HG03108 (cell line): Measurements from ENCODE around the gene KCNMA1.
"Not testable (repeated sequence)": the region's sequence is repeated elsewhere in the genome, so short reads cannot be mapped to it uniquely, and the experiment has no call there.

Experiments
- ATAC-seq: cut with Tn5 transposase; IDR thresholded peaks from one replicate; pipeline ENCODE4 v1.9.1; 2021; ENCODE audit warnings: moderate library complexity; ENCODE audit not compliant: unreplicated experiment

KCNMA1 gene

DNA sequence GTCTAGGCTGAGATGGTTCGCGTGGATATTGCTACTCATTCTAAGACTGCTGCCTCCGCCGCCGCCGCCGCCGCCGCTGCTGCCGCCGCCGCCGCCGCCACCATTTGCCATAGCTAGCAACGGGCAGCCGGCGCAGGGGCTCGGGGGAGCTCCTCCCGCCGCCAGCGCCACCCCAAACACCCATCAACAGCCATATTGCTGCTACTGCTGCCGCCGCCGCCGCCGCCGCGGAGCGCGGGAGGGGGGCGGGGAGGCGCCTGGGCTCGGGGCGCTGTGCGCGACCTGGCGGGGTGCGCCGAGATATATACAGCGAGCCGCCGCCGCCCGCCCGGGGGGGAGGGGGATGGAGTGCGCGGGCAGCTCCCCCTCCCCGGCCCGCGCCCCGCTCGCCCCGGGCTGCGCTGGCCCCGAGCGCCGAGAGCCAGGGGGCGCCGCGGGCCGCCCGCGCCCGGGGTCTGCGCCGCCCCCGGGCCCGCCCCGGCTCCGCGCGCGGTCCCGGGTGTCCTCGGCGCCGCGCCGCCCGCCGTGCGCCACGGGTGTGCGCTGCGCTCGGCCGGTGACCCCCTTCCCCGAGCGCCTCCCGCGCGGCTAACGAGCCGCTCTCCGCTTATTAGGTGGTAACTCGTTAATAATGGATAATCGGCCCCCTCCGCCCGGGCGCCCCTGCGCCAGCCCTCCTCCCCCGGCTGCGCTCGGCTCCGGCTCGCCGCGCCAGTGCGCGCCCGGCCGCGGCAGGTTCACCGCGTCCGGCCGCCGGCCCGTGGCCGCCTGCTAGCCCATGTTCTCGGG, at the start of gene KCNMA1:
Gene KCNMA1 (minus strand): TSS at position 277 of the 789 bp plus-strand sequence.
- no peak for ATAC-seq

DNA sequence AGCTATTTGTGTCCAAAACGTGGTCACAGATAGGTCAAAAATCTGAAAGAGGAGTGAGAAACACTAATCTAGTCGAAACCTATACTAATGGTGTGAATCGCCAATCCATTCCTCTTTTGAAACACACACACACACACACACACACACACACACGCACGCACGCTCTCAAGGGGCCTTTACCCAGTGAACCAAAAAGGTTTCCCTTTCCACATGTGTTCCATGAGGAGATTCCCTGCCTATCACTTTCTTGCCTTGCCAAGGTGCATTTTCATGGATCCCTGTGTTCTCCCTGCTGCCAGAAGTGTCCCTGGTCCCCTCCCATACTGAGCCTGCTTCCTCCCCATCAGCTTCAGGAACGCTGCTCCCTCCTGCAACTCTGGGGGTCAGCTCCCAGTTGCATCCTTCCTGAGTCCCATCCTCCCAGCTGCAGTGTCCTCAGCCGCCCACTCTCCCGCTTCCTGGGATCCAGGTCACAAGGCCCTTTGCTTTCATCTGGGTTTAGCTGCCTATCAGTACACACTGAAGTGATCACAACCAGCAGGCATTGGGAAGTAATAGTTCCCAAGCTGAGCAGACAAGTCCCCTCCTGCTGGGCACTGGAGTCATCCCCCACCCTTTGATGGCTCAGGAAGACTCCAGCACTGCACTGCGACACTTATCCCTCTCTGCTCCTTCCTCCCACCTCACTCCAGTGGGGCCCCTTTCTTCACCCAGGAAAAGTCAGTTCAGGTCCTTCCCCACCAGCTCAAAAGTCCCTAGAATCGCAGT, 49.2 kb upstream of the KCNMA1 start:
- no peak for ATAC-seq

DNA sequence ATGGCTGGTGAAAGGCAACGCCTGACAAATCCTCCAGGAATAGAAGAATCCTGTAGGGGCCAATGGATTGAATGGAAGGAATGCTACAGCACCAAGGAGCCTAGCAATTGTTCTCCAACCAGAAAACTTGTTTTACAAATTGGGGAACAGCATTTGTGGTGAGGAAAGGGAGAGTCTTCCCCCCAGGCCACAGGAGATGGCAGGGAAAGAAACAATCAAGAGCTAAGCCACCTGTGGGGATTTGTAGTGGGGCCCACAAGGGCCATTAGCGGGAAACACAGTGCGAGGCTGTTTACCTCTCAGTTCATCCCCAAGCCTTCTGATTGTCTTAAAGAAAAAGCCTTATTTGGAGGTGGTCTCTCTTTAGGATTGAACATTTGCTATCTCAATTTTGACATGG, 48.5 kb upstream of the KCNMA1 start:
- no peak for ATAC-seq

DNA sequence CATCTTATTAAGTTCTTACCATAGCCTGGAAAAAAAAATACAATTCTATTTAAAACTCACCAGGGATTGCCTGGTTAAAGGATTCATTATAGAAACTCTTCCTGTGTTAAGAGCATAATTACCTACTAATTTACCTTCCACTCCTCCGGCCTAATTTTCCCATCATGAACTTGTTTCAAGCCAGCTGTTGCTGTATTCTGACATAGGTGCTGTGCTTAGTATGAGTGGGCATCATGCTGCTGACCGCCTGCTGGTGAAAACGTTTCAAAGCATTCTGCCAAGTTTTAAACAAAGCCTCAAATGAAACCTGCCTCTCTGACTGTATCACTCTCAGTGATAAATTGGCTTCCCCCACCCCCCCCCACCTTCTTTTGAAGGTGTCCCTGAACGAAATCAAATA, 47.8 kb upstream of the KCNMA1 start:
- no peak for ATAC-seq

DNA sequence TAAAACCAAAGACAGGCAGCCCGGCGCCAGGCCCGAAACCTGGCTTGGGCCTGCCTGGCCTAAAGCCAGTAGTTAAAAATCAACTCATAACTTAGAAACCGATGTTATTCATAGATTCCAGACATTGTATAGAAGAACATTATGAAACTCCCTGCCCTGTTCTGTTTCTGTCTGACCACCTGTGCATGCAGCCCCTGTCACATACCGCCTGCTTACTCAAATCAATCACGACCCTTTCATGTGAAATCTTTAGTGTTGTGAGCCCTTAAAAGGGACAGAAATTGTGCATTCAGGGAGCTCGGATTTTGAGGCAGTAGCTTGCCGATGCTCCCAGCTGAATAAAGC, 45.5 kb upstream of the KCNMA1 start:
- not testable (repeated sequence) for ATAC-seq

DNA sequence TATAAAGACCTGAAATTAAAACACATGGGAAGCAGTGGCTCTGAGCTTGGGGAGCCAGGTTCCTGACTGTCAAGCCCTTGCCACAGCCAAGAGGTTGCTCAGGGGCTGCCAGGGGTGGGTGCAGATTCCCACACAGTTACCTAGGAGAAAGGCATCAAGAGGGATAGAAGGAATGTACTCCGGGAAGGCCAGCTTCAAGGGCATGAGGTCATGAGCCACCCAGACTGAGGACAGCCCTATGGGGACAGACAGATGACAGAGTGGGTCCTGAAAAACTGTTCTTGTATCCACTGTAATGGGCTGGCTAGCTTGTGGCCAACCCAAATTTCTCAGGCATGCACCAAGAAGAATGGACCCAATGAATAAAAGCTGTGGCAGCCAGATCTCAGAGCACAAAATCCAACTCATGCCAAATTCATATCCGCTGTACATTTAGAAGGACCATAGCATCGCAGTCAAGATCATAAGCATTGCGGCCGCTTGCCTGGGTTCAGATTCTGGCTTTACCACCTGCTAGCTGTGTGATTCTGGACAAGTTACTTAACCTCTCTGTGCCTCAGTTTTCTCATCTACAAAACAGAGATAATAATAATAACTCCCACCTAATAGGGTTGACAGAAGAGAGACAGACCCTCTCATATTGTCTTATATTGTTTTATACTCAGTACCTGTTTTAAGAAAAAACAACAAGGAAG, 44.9 kb upstream of the KCNMA1 start:
- ATAC-seq, result no peak

DNA sequence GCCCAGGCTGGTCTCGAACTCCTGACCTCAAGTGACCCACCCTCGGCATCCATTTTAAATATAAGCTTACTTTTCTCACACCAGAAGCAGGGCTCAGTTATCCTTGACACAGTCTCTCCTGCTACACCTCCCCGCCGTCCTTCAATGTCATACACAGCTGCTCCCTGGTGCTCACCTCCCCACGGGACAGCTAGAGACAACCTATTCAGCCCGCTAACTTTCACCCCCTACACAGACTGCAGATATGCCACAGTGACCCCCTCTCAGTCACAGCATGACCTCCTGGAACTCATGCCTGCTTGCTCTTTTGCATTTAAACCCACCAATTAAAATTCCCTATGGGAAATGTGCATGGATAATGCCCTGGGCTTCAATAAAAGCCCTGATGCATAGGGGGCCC, 44.2 kb upstream of the KCNMA1 start:
- no peak for ATAC-seq

DNA sequence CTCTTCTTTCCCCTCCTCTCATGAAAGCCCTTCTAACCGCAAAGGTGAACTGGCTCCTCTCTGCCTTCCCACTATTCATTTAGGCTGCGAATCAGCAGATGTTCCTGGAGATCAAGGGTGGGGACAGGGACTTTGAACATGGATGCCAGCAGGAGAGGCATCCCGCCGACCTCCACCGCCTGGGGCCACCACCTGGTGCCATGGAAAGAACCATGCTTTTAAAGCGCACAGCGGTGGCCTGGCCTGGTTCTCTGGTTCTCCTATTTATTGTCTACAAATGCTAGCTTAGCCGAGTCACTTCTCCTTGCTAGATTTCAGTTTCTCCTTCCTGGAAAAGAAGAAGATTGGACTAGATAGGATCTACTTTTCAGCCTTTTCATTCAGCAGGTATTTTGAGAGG, 43.2 kb upstream of the KCNMA1 start:
- ATAC-seq, result no peak

DNA sequence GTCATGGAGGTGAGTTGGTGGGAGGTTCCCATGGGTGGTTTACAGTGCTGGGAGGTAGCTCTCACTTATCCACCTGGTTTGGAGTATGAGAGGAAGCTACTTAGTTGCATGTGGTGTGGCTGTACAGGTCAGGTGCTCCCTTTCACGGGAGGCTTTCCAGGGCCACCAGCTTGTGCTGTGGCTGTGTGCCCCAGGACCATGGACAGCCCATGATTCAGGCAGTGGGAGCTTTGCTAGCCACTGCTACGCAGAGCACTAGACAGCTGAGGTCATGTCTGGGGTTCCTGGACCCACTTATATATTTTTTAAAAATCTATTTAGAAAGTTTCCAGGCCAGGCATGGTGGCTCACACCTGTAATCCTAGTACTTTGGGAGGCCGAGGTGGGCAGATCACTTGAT, 42.5 kb upstream of the KCNMA1 start:
- ATAC-seq, result no peak

DNA sequence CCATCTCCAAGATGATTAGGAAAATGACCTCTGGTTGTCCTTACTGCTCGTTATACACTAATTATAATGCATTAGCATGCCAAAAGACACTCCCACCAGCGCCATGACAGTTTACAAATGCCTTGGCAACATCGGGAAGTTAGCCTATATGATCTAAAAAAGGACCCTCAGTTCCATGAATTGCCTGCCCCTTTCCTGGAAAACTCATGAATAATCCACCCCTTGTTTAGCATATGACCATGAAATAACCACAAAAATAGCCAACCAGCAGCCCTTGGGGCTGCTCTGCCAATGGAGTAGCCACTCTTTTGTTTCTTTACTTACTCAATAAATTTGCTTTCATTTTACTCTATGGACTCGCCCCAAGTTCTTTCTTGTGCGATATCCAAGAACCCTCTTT, 41.6 kb upstream of the KCNMA1 start:
- no peak for ATAC-seq

DNA sequence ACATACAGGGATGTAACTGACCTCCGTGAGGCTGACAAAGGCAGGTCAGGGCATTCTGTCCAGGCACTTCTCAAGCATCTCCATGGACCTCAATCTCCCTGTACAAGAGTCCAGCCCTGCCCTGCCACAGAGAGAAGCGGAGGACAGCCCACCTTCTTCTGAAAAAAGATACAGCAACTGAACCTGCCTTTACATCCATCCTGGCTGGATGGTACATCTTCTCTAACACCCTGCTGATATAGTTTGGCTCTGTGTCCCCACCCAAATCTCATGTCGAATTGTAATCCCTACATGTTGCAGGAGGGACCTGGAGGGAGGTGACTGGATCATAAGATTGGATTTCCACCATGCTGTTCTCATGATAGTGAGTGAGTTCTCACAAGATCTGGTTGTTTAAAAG, 40.5 kb upstream of the KCNMA1 start:
- ATAC-seq, result no peak

DNA sequence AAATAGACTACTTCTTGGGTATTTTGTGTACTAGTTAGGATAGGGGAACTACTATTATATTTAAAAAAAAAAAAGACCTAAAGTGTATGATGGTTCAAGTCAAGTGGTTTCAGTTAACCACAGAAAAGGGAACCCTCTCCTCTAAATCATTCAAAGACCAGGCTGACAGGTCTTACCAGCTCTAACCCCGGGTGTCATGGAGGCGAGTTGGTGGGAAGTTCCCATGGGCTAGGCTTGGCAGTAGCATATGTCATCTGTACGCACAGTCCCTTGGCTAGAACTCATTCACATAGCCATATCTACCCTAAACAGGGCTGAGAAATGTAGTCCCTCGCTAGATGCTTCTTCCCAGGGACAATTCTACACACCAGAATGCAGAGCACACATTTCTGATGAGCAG, 37.7 kb upstream of the KCNMA1 start:
- ATAC-seq, result no peak

DNA sequence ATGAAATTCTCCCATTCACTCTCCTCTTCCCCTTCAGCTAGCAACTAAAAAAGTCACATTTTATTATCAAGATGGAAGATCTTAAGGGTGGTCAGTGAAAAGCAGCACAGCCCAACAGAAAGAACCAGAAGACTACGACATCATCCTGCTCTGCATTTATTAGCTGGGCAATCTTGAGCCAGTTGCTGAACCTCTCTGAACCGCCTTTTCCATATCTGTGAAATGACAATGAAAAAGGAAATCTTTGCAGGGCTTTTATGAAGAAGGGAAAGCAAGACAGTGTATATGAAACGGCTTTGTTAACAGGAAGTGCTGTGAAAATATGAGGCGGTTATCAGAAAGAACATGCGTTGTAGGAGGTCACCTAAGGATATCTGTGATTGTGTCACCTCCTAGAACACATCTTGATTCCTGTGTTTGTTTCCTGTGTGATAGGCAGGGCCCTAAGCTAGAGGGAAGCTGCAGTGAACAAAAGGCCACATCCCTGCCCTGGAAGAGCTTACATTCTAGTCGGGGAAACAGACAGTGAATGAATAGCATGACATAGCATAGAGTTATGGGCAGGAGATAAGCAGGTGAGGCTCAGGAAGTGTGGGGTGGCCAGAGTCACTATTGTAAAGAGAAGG, 36.0 kb upstream of the KCNMA1 start:
- ATAC-seq, result no peak

DNA sequence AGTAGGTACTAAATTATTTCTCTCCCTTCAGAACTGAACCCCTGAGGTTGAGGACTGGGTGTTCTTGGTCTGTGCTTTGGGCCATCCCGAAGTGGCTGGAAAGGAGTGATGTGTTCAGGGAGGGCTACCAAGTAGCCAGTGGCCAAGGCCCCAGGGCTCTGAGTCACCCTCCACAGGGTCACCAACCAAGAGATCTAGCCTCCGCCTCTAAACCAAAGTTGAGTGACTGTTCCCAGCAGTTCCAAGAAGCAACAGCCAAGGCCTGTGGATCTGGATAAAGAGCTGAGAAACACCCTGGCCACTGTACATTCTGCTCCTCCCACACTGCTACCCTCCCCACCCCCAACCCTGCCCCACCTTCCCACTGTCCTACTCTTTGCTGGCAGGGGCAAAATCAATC, 35.5 kb upstream of the KCNMA1 start:
- no peak for ATAC-seq

DNA sequence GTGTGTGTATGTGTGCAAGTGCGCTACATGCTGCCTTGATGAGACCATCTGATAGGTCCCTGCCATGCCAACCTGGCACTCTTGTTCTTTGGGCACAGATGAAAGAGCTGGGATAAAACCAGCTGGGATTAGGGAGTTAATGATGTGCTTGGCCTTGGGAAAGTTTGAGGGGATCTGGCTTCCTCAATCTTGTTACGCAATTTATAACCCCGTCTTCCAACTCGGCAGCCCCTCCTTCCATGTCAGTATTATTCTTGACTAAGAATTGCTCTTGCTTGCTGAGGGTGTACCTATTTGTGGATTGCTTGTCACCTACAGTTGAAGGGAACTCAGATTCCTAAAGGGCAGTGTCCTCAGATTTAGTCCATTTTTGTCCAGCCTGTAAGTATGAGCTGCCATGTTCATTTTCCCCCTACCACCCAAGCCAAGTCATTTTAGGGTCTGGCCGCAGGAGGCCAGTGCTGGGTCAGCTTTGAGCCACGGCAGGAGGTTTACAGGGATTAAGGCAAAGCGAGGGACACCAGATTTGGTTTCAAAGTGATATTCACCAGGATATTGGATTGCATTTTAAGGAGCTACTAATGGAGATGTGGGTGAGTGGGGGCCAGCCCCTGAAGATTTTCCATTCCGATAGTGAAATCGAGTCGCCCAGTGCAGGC, 34.1 kb upstream of the KCNMA1 start:
- no peak for ATAC-seq

DNA sequence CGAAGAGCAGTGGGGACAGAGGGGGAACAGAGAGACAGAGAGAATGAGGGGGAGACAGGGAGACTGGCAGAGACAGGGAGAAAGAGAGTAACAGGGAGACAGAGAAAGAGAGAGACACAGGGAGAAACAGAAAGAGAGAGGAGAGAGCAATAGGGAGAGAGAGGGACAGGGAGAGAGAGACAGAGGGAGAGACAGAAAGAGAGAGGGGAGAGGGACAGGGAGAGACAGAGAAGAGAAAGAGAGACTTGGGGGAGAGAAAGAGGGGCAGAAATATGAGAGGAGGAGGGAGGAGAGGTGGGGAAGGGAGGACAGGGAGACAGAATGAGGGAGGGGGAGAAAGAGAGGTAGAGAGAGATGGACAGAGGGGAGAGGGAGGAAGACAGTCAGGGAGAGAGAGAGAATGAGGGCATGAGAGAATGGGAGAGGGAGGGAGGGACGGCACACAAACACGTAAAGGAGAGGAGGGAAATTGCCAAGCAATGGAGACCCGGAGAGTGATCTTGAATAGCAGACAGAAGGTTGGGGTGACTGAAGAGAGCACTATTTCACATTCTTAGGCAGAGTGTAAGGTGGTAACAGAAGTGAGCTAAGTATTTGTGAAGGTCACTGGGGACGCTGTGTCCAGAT, 33.3 kb upstream of the KCNMA1 start:
- no peak for ATAC-seq

DNA sequence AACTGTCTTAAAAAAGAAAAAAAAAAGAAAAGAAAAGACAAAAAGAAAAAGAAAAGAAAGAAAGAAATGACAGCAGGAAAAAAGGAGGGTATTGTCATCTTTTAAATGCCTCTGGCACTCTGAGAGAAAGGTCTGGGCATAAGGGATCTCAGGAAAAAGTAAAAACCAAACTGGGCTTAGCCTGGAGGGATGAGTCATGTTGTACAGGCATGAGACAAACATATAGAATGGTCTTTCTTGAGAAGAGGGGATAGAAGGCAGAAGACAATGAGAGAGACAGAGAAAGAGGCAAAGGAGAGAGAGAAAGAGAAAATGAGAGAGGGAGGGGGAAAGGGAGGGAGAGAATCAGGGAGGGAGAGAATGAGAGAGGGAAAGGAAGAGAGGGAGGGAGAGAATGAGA, 32.3 kb upstream of the KCNMA1 start:
- ATAC-seq, result no peak

DNA sequence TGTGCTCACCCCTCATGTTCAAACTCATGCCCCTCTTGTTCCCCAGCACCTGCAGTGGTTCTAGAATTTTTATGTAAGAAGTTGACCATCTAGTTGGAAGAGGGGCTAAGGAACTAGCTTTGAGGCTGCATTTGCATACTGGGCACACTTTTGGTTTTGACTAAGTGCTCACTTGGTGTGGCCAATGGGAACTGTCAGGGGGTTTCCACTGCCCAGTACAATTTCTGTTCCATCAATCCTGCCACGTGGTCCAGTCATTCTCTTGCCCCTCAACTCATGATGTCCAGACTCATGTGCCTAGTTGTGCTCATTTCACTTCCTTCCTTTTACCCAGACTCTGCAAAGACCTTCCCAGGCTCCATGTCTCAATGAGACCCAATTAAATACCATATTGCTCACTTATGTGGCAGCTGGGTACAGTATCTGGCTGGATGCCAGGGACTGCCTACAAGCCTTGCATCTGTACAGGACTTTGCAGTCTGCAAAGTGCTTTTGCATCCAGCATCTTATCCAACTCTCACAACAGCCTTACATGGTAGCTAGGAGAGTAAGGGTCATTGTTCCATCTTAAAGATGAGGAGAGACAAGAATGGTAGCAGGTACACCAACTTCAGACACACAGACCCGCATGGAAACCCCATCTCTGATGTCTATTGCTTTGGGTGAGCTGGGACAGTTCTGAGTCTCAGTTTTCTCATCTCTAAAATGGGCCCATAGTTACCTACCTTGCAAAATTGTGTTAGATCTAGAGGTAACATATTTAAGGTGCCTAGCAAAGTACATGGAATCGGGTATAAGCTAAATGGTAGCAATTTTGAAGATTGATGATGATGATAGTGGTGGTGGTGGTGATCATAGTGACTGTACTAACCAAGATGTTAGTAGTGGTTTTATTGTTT, 30.1 kb upstream of the KCNMA1 start:
- ATAC-seq, result peak; percentile 73

DNA sequence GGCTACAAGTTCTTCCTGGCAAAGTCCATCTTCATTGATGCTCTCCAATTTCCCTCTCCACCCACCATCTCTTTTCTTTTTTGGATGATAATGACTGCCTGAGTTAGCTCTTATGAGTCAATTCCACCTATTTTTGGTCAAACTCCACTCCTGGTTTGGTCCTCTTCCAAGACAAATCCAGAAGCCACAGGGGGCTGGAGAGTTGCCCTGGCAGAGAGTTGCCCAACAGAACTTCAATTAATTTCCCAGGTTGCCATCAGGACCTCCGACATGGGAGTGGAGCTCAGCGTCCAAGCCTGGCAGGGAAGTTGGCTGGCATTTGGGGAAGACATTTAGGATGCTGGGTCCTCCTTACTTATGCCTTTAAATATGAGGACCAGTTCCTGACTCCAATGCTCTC, 29.2 kb upstream of the KCNMA1 start:
- no peak for ATAC-seq

DNA sequence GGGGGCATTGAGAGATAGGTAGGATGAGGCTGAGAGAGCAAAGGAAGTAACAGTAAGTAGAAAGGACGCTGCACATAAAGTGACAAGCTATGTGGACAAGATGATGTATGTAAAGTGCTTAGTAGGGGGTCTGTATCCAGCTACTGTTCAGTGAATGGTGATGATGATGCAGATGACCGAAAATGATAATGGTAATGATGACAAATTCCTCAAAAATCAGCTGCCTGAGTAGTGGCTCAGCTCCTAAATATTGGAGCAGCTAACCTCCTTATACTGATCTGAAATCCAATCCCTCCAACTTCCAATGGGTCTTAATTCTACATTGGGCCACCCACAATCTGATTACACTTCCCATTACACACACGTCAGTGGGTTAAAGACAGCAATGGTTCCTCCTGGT, 27.1 kb upstream of the KCNMA1 start:
- ATAC-seq, result no peak
